Activated naive CD4-positive, alpha-beta T cell treated with Interleukin-2 at 50 U/mL for 16 hours (primary cell): ENCODE results near the gene ZNF592.

Experiments
- DNase-seq: peaks from one replicate; pipeline ENCODE4 v3.0.0-alpha.2; 2020

Gene ZNF592

GRCh38 chr15:84748274-84749110 is at the start of gene ZNF592:
Gene ZNF592, plus strand, starts transcription at chr15:84748592. Its CDS starts 34,084 bp downstream, at chr15:84782676.
- peak; percentile 81 for DNase-seq

GRCh38 chr15:84699538-84700191 is 48.7 kb upstream of the ZNF592 start:
- DNase-seq, result no peak

- DNase-seq, result no peak
Observed at GRCh38 chr15:84702961-84703482, 45.4 kb upstream of the ZNF592 start.

- DNase-seq, result no peak
Observed at GRCh38 chr15:84703808-84704207, 44.6 kb upstream of the ZNF592 start.

GRCh38 chr15:84714372-84714771 is 34.0 kb upstream of the ZNF592 start:
- no peak for DNase-seq

- DNase-seq, result no peak
Observed at GRCh38 chr15:84714821-84715220, 33.6 kb upstream of the ZNF592 start.

- peak; percentile 68 for DNase-seq
Observed at GRCh38 chr15:84715441-84716035, 32.9 kb upstream of the ZNF592 start.

- DNase-seq, result peak; percentile 94
Observed at GRCh38 chr15:84716036-84716732, 32.2 kb upstream of the ZNF592 start, which contains the start of gene SEC11A. Gene SEC11A, minus strand, starts transcription at chr15:84716139. Its CDS starts 64 bp downstream, at chr15:84716075.

- no peak for DNase-seq
Observed at GRCh38 chr15:84721371-84721770, 27.0 kb upstream of the ZNF592 start.

- DNase-seq, result no peak
Observed at GRCh38 chr15:84722628-84723027, 25.8 kb upstream of the ZNF592 start.

- no peak for DNase-seq
Observed at GRCh38 chr15:84725001-84725491, 23.3 kb upstream of the ZNF592 start.

- DNase-seq, result no peak
Observed at GRCh38 chr15:84727429-84727828, 21.0 kb upstream of the ZNF592 start.

GRCh38 chr15:84731774-84732173 is 16.6 kb upstream of the ZNF592 start:
- DNase-seq, result no peak

GRCh38 chr15:84734794-84735479 is 13.5 kb upstream of the ZNF592 start:
- DNase-seq, result peak; percentile 66

GRCh38 chr15:84735480-84736061 is 12.8 kb upstream of the ZNF592 start:
- peak; percentile 40 for DNase-seq

GRCh38 chr15:84736375-84736774 is 12.0 kb upstream of the ZNF592 start:
- DNase-seq, result peak; percentile 74

GRCh38 chr15:84737005-84737404 is 11.4 kb upstream of the ZNF592 start:
- no peak for DNase-seq

- no peak for DNase-seq
Observed at GRCh38 chr15:84740691-84741090, 7.7 kb upstream of the ZNF592 start.

- DNase-seq, result no peak
Observed at GRCh38 chr15:84741121-84741520, 7.3 kb upstream of the ZNF592 start.

- peak; percentile 71 for DNase-seq
Observed at GRCh38 chr15:84747416-84748273, 747 bp upstream of the ZNF592 start.
